H9 (cell line): Measurements from ENCODE around the gene CIPC. TPM values are rescaled to one million over a fixed set of nuclear protein-coding genes. Genes with fewer than 3 reads are reported as not detected.
A peak's percentile ranks its signal among the peaks of the same experiment; 100 is the strongest.

Source experiments
- DNase-seq: peaks from one replicate; pipeline ENCODE4 v3.0.0-alpha.2; 2017
- H2AFZ ChIP-seq: one replicate; pipeline ENCODE4 v1.6.1; 2013; ENCODE audit warnings: mild to moderate bottlenecking, low read length, control low read depth, moderate library complexity
- H2AK5ac ChIP-seq: 2 replicates; pipeline ENCODE4 v1.6.1; 2013; ENCODE audit warnings: low read length, control low read depth, mixed read lengths; ENCODE audit not compliant: insufficient read length
- H2BK120ac ChIP-seq: one replicate; pipeline ENCODE4 v1.6.1; 2013; ENCODE audit warnings: low read depth, mild to moderate bottlenecking, low read length, control low read depth, inconsistent platforms; ENCODE audit not compliant: poor library complexity, severe bottlenecking
- H2BK12ac ChIP-seq: 2 replicates; pipeline ENCODE4 v1.6.1; 2013; ENCODE audit warnings: low read length, control low read depth, mixed read lengths, low read depth; ENCODE audit not compliant: insufficient read length
- H2BK15ac ChIP-seq: 2 replicates; pipeline ENCODE4 v1.6.1; 2013; ENCODE audit warnings: low read depth, low read length, control low read depth
- H2BK20ac ChIP-seq: one replicate; pipeline ENCODE4 v1.6.1; 2013; ENCODE audit warnings: low read depth, mild to moderate bottlenecking, low read length, control low read depth, inconsistent platforms; ENCODE audit not compliant: poor library complexity, severe bottlenecking
- H2BK5ac ChIP-seq: 2 replicates; pipeline ENCODE4 v1.6.1; 2013; ENCODE audit warnings: low read length, control low read depth, mixed read lengths; ENCODE audit not compliant: insufficient read length
- H3K14ac ChIP-seq: 2 replicates; pipeline ENCODE4 v1.6.1; 2013; ENCODE audit warnings: low read length, control low read depth; ENCODE audit not compliant: insufficient read depth
- H3K18ac ChIP-seq: 2 replicates; pipeline ENCODE4 v1.6.1; 2013; ENCODE audit warnings: low read depth, mild to moderate bottlenecking, mixed read lengths, low read length, control low read depth; ENCODE audit not compliant: insufficient read length
- H3K23ac ChIP-seq: 2 replicates; pipeline ENCODE4 v1.6.1; 2013; ENCODE audit warnings: low read length, control low read depth, mixed read lengths, low read depth; ENCODE audit not compliant: insufficient read length
- H3K23me2 ChIP-seq: 2 replicates; pipeline ENCODE4 v1.6.1; 2013; ENCODE audit warnings: low read depth, mild to moderate bottlenecking, mixed read lengths, low read length, control low read depth; ENCODE audit not compliant: insufficient read length, poor library complexity, severe bottlenecking
- H3K27ac ChIP-seq: 2 replicates; pipeline ENCODE4 v1.5.1; 2013; ENCODE audit warnings: low read length, control low read depth, mixed read lengths, low read depth; ENCODE audit not compliant: insufficient read length
- H3K27me3 ChIP-seq: 2 replicates; pipeline ENCODE4 v1.6.1; 2013; ENCODE audit warnings: low read length, control low read depth, inconsistent platforms; ENCODE audit not compliant: insufficient read depth
- H3K4ac ChIP-seq: 2 replicates; pipeline ENCODE4 v1.6.1; 2013; ENCODE audit warnings: low read depth, mild to moderate bottlenecking, control low read depth, inconsistent platforms, low read length, moderate library complexity
- H3K4me1 ChIP-seq: 2 replicates; pipeline ENCODE4 v1.6.1; 2013; ENCODE audit warnings: low read length, control low read depth, inconsistent platforms; ENCODE audit not compliant: insufficient read depth
- H3K4me2 ChIP-seq: 2 replicates; pipeline ENCODE4 v1.6.1; 2013; ENCODE audit warnings: low read length, control low read depth, mixed read lengths; ENCODE audit not compliant: insufficient read length, insufficient read depth
- H3K56ac ChIP-seq: 2 replicates; pipeline ENCODE4 v1.6.1; 2013; ENCODE audit warnings: low read depth, mild to moderate bottlenecking, mixed read lengths, low read length, control low read depth; ENCODE audit not compliant: insufficient read length
- H3K79me1 ChIP-seq: 2 replicates; pipeline ENCODE4 v1.6.1; 2013; ENCODE audit warnings: low read depth, mild to moderate bottlenecking, moderate library complexity, low read length, control low read depth, inconsistent platforms; ENCODE audit not compliant: insufficient read depth, poor library complexity, severe bottlenecking
- H3K79me2 ChIP-seq: 2 replicates; pipeline ENCODE4 v1.6.1; 2013; ENCODE audit warnings: low read length, control low read depth, inconsistent platforms; ENCODE audit not compliant: insufficient read depth
- H3K9ac ChIP-seq: 2 replicates; pipeline ENCODE4 v1.6.1; 2013; ENCODE audit warnings: low read length, control low read depth, mixed read lengths; ENCODE audit not compliant: insufficient read length; ENCODE audit errors: extremely low read depth
- H3K9me3 ChIP-seq: one replicate; pipeline ENCODE4 v1.6.1; 2013; ENCODE audit warnings: low read depth, low read length, inconsistent platforms; ENCODE audit not compliant: control insufficient read depth
- H3T11ph ChIP-seq: one replicate; pipeline ENCODE4 v1.6.1; 2013; ENCODE audit warnings: mild to moderate bottlenecking, low read length, control low read depth, inconsistent platforms
- H4K20me1 ChIP-seq: one replicate; pipeline ENCODE4 v1.6.1; 2013; ENCODE audit not compliant: control insufficient read depth, insufficient read length, insufficient read depth
- H4K5ac ChIP-seq: 2 replicates; pipeline ENCODE4 v1.6.1; 2013; ENCODE audit warnings: low read depth, mild to moderate bottlenecking, mixed read lengths, low read length, control low read depth; ENCODE audit not compliant: insufficient read length
- H4K8ac ChIP-seq: replicated peaks from 2 replicates; pipeline ENCODE4 v1.6.1; 2013; ENCODE audit warnings: low read length, control low read depth, mixed read lengths, low read depth; ENCODE audit not compliant: insufficient read length
- H4K91ac ChIP-seq: 2 replicates; pipeline ENCODE4 v1.6.1; 2013; ENCODE audit warnings: low read depth, mild to moderate bottlenecking, moderate library complexity, mixed read lengths, low read length, control low read depth; ENCODE audit not compliant: insufficient read length
- H3K27ac Mint-ChIP-seq, 3 experiments: 2 replicates in 2 of 3; 3 replicates in 1 of 3; pipeline ENCODE4 v1.8.0; 2020 to 2021; ENCODE audit warnings: mixed read lengths in 3 of 3, mild to moderate bottlenecking in 1 of 3, moderate library complexity in 1 of 3
- H3K27me3 Mint-ChIP-seq: 2 replicates; pipeline ENCODE4 v1.8.0; 2021; ENCODE audit warnings: low read depth, mild to moderate bottlenecking, moderate library complexity, mixed read lengths
- H3K36me3 Mint-ChIP-seq, 3 experiments: 2 replicates in 2 of 3; 3 replicates in 1 of 3; pipeline ENCODE4 v1.8.0; 2020 to 2021; ENCODE audit warnings: low read depth in 3 of 3, mixed read lengths in 3 of 3; ENCODE audit not compliant: insufficient read depth in 1 of 3
- H3K4me1 Mint-ChIP-seq, 2 experiments: 2 replicates each; pipeline ENCODE4 v1.8.0; 2020; ENCODE audit warnings: mixed read lengths in 2 of 2
- H3K4me3 Mint-ChIP-seq, 2 experiments: 2 replicates in 1 of 2; 3 replicates in 1 of 2; pipeline ENCODE4 v1.8.0; 2020 to 2021; ENCODE audit warnings: mild to moderate bottlenecking in 2 of 2, mixed read lengths in 2 of 2, moderate library complexity in 1 of 2
- H3K9me3 Mint-ChIP-seq, 2 experiments: 2 replicates in 1 of 2; 3 replicates in 1 of 2; pipeline ENCODE4 v1.8.0; 2020; ENCODE audit warnings: mild to moderate bottlenecking in 2 of 2, mixed read lengths in 2 of 2, moderate library complexity in 1 of 2
- CTCF ChIP-seq: fragments of 200-600 bp; sonication (generic); conservative IDR thresholded peaks from 3 replicates; pipeline ENCODE4 v1.8.0; 2021; ENCODE audit warnings: antibody characterized with exemption, mild to moderate bottlenecking
- WGBS: extraction: QIAGEN DNeasy Blood & Tissue Kit; methylation state at CpG from one replicate; pipeline ENCODE4 v1.1.7; 2013; ENCODE audit warnings: missing lambda C conversion rate, low lambda C conversion rate, mixed read lengths; ENCODE audit not compliant: insufficient read length; ENCODE audit errors: extremely low coverage; 5-methylcytosine and 5-hydroxymethylcytosine counted together
- total RNA-seq: library from RNA; stranded (reverse); gene quantifications from 2 replicates; pipeline ENCODE4 v1.2.1, GENCODE V29; 2021

CIPC gene
- total RNA-seq, 1 experiment from 2014 or later = 23.4 TPM

DNA sequence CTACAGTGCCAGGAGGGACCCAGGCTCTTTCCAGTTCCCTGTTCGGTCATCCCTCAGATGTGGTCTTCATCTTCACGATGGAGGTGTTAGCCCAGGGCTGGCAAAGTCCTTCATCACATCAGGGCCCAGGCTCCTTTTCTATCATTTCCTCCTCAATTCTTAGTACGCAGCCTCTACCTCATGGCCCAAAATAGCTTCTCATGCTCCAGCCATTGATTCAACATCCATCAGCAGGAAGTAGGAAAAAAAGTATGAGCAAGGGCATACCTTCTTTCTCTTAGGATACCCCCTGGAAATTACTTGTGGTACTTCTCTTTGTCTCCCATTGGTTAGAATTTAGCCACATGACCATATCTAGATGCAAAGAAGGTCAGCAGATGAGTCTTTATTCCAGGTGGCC lies 55.7 kb downstream of the CIPC start:
- H3K9me3 Mint-ChIP-seq = peaks cover 0 to 4% of the 10 kb centered on the region in 2 experiments; a peak in 2 of 5 replicates
- Histone ChIP-seq H3K79me1 (no peaks in the 10 kb centered on the region), H3K56ac (no peak overlapping the region), H3K27me3 (no peaks in the 10 kb centered on the region), H4K5ac (no peak overlapping the region), H2BK20ac (no peak overlapping the region), H2AK5ac (no peak overlapping the region), H3K4me1 (peaks cover 3% of the 10 kb centered on the region; the same call in 1 of the 2 replicates), H2AFZ (no peak overlapping the region), H2BK120ac (no peak overlapping the region), H4K8ac (no peak overlapping the region), H3K9me3 (no peaks in the 10 kb centered on the region), H3K23me2 (peaks cover 2% of the 10 kb centered on the region), H2BK5ac (no peak overlapping the region), H3K9ac (no peak overlapping the region), H3K79me2 (no peaks in the 10 kb centered on the region), H3K14ac (no peak overlapping the region), H3K27ac (no peak overlapping the region), H2BK12ac (no peak overlapping the region), H3K4ac (no peak overlapping the region), H4K20me1 (peaks cover 3% of the 10 kb centered on the region), H3K18ac (no peak overlapping the region), H3K4me2 (no peak overlapping the region), H4K91ac (no peak overlapping the region), H2BK15ac (no peak overlapping the region), H3T11ph (no peak overlapping the region), H3K23ac (no peak overlapping the region)
- TF ChIP-seq CTCF = no peak
- no peak overlapping the region for H3K4me3 Mint-ChIP-seq
- H3K27me3 Mint-ChIP-seq = peaks cover 2% of the 10 kb centered on the region; the same call in 1 of the 2 replicates
- WGBS = no CpG with 5 or more reads among the region's 3 CpGs
- no peak overlapping the region for H3K27ac Mint-ChIP-seq
- peaks cover 36 to 48% of the 10 kb centered on the region in 2 experiments for H3K4me1 Mint-ChIP-seq
- DNase-seq = peak; percentile 10
- H3K36me3 Mint-ChIP-seq = no peaks in the 10 kb centered on the region; a peak in 1 of 7 replicates
